ENCODE results near the gene POU2F1. TPM values are rescaled to one million over a fixed set of nuclear protein-coding genes. Genes with fewer than 3 reads are reported as not detected.

Gene POU2F1
- total and polyA plus RNA-seq, 2 experiments from 2014 or later: 38.8 to 66.1 TPM

DNA sequence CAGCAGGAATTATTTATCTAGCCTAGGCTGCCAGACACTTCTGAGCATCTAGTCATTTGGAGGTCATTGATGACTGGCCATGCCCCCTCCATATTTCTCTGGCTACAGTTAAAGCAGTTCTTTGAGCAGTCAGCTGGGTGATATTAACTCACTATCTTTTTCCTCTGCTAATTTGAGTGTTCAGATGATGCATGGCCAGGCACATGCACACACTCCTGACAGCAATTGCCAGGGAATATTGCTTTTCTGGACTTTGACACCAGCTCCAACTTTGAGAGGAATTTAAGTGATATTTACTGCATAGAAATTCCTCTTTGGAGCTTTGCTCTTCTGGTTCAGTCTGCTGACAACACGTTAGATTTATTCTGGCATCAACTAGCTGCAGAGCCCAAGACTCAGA lies 245.1 kb downstream of the POU2F1 start:
- no peaks in the 10 kb centered on the region for H3K36me3 ChIP-seq (ENCODE audit: insufficient read depth)
- no peak overlapping the region for H3K27ac ChIP-seq (ENCODE audit: low read depth)
- H3K9me2 ChIP-seq (ENCODE audit: insufficient read depth): no peaks in the 10 kb centered on the region
- TF ChIP-seq, protein P1, sequence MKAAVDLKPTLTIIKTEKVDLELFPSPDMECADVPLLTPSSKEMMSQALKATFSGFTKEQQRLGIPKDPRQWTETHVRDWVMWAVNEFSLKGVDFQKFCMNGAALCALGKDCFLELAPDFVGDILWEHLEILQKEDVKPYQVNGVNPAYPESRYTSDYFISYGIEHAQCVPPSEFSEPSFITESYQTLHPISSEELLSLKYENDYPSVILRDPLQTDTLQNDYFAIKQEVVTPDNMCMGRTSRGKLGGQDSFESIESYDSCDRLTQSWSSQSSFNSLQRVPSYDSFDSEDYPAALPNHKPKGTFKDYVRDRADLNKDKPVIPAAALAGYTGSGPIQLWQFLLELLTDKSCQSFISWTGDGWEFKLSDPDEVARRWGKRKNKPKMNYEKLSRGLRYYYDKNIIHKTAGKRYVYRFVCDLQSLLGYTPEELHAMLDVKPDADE (IDR thresholded peaks at IDR 0.05): no peak
- TF ChIP-seq, protein P2, sequence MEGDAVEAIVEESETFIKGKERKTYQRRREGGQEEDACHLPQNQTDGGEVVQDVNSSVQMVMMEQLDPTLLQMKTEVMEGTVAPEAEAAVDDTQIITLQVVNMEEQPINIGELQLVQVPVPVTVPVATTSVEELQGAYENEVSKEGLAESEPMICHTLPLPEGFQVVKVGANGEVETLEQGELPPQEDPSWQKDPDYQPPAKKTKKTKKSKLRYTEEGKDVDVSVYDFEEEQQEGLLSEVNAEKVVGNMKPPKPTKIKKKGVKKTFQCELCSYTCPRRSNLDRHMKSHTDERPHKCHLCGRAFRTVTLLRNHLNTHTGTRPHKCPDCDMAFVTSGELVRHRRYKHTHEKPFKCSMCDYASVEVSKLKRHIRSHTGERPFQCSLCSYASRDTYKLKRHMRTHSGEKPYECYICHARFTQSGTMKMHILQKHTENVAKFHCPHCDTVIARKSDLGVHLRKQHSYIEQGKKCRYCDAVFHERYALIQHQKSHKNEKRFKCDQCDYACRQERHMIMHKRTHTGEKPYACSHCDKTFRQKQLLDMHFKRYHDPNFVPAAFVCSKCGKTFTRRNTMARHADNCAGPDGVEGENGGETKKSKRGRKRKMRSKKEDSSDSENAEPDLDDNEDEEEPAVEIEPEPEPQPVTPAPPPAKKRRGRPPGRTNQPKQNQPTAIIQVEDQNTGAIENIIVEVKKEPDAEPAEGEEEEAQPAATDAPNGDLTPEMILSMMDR (conservative IDR thresholded peaks at IDR 0.05; ENCODE audit: low read depth in 2 of 2): no peak
- TF ChIP-seq EZH2phosphoT487 (IDR thresholded peaks at IDR 0.05; ENCODE audit: unreplicated experiment) (no peak), EZH2 (IDR thresholded peaks at IDR 0.05; ENCODE audit: low read depth, unreplicated experiment) (no peak), ZNF114 (CRISPR knock-in tag; IDR thresholded peaks at IDR 0.05) (no peak), STAT1 (IDR thresholded peaks at IDR 0.05; ENCODE audit: unreplicated experiment) (no peak), ZNF331 (CRISPR knock-in tag; IDR thresholded peaks at IDR 0.05; ENCODE audit: low read depth) (no peak)
- TF ChIP-seq, protein P3, sequence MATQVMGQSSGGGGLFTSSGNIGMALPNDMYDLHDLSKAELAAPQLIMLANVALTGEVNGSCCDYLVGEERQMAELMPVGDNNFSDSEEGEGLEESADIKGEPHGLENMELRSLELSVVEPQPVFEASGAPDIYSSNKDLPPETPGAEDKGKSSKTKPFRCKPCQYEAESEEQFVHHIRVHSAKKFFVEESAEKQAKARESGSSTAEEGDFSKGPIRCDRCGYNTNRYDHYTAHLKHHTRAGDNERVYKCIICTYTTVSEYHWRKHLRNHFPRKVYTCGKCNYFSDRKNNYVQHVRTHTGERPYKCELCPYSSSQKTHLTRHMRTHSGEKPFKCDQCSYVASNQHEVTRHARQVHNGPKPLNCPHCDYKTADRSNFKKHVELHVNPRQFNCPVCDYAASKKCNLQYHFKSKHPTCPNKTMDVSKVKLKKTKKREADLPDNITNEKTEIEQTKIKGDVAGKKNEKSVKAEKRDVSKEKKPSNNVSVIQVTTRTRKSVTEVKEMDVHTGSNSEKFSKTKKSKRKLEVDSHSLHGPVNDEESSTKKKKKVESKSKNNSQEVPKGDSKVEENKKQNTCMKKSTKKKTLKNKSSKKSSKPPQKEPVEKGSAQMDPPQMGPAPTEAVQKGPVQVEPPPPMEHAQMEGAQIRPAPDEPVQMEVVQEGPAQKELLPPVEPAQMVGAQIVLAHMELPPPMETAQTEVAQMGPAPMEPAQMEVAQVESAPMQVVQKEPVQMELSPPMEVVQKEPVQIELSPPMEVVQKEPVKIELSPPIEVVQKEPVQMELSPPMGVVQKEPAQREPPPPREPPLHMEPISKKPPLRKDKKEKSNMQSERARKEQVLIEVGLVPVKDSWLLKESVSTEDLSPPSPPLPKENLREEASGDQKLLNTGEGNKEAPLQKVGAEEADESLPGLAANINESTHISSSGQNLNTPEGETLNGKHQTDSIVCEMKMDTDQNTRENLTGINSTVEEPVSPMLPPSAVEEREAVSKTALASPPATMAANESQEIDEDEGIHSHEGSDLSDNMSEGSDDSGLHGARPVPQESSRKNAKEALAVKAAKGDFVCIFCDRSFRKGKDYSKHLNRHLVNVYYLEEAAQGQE (IDR thresholded peaks at IDR 0.05; ENCODE audit: unreplicated experiment): no peak
- no peaks in the 10 kb centered on the region for H3F3A ChIP-seq (replicated peaks; ENCODE audit: low read depth)
- H4K20me1 ChIP-seq (replicated peaks; ENCODE audit: insufficient read depth): no peaks in the 10 kb centered on the region
- Mint-ChIP-seq H3K9me3 (no peaks in the 10 kb centered on the region), H3K27ac (no peak overlapping the region), H3K4me3 (no peak overlapping the region), H3K36me3 (ENCODE audit: low read depth) (no peaks in the 10 kb centered on the region), H3K4me1 (peaks cover 37% of the 10 kb centered on the region), H3K27me3 (ENCODE audit: insufficient read depth, low read depth, poor library complexity) (peaks cover 2% of the 10 kb centered on the region)
- no peak overlapping the region for H3K4me3 ChIP-seq
- no peaks in the 10 kb centered on the region for H3K27me3 ChIP-seq (ENCODE audit: insufficient read depth)
- H2AFZ ChIP-seq: no peak overlapping the region
- ATAC-seq: no peak
- H3K4me1 ChIP-seq (ENCODE audit: insufficient read depth): peaks cover 12% of the 10 kb centered on the region
- no peaks in the 10 kb centered on the region for H3K79me2 ChIP-seq (replicated peaks; ENCODE audit: insufficient read depth)
- no peak for DNase-seq (ENCODE audit: low spot score)
- no peak overlapping the region for H3K4me2 ChIP-seq

DNA sequence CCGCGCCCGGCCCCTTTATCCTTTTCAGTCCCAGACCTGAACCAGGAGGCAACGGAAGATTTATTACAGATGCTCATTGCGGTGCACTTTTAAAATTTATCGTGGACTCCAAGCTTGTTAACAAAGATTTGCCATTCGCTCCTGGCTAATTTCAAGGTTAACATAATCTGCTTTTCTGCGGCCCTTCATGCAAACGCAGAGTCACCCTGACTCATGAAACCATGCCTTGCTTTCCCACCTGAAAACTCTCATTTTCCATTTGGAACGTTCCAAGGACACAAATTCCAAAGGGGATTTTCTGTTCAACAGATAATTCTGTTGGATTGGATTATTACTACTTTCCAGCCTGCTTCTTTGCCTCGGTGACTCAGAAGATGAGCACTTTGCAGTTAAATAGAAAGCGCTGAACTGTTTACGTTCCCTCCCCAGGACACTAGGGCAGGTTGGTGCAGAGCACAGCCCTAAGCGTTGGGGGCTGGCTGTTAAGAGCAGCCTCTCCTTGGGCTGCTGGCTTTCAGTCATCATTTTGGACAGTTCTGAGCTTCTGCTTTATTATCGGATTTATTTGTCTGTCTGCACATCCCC lies 246.5 kb downstream of the POU2F1 start:
- Mint-ChIP-seq H3K36me3 (ENCODE audit: low read depth) (no peaks in the 10 kb centered on the region), H3K4me3 (no peak overlapping the region), H3K9me3 (no peaks in the 10 kb centered on the region), H3K4me1 (peaks cover 37% of the 10 kb centered on the region), H3K27ac (no peak overlapping the region), H3K27me3 (ENCODE audit: insufficient read depth, low read depth, poor library complexity) (peaks cover 3% of the 10 kb centered on the region)
- Histone ChIP-seq H3K4me1 (ENCODE audit: insufficient read depth) (peaks cover 12% of the 10 kb centered on the region), H3K36me3 (ENCODE audit: insufficient read depth) (no peaks in the 10 kb centered on the region), H2AFZ (peak overlapping the region; percentile 80), H3K9me2 (ENCODE audit: insufficient read depth) (no peaks in the 10 kb centered on the region), H3K4me2 (peak overlapping the region; percentile 58), H3K4me3 (no peak overlapping the region), H3F3A (replicated peaks; ENCODE audit: low read depth) (no peaks in the 10 kb centered on the region), H3K79me2 (replicated peaks; ENCODE audit: insufficient read depth) (no peaks in the 10 kb centered on the region), H3K27me3 (ENCODE audit: insufficient read depth) (no peaks in the 10 kb centered on the region), H3K27ac (ENCODE audit: low read depth) (no peak overlapping the region), H4K20me1 (replicated peaks; ENCODE audit: insufficient read depth) (no peaks in the 10 kb centered on the region)
- TF ChIP-seq POLR2AphosphoS5 (IDR thresholded peaks at IDR 0.05; ENCODE audit: low read depth): no peak
- peak; percentile 84 for TF ChIP-seq ZNF331 (CRISPR knock-in tag; IDR thresholded peaks at IDR 0.05; ENCODE audit: low read depth)
- ATAC-seq: peak; percentile 87
- DNase-seq (ENCODE audit: low spot score): peak; percentile 28
